ENCODE measurements around the gene UBE2Q1.

DNA sequence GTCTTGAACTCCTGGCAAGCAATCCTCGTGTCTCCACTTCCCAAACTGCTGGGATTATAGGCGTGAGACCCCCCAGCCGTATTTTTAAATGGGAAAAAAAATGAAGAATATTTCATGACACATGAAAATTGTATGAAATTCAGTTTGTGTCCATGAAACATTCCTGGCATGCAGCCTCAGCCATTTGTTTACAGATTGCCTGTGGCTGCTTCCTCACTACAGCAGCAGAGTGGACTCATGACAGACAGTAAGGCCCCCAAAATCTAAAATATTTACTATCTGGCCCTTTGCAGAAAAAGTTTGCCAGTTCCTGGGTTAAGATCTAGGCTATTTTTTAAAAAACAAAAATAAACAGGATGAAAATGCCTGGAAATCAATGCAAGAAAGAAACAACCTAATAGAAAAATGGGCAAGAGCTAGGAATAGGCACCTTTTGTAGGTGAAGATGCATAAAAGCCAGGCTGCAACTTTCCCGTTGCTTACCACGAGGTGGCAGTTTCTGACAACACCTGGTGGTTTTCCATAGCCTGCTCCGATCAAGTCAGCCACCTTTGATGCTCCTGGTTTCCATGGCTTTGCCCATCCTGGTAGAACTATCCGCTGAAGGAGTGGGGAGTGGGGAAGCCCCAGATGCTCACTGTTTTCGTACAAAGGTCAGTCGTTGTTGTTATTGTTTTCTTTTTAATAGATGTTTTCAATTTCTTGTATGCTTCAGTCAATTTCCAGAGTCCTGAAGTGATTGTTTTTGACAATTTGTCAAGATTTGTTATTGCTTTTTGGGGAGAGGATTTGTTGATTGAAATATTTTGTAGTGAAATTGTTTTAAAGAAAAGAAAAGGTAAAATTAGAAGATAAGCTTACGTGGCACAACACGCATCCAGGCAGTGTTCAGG is 24.3 kb downstream of the UBE2Q1 start:
- TF ChIP-seq CTCF (conservative IDR thresholded peaks at IDR 0.05): peak; percentile 88
- no peak for TF ChIP-seq ZFX (IDR thresholded peaks at IDR 0.05)

Measured in C4-2B (cell line).